Activated CD8-positive, alpha-beta T cell treated with anti-CD3 and anti-CD28 coated beads for 36 hours (primary cell): ENCODE results near the gene BPTF. TPM values are rescaled to one million over a fixed set of nuclear protein-coding genes. Genes with fewer than 3 reads are reported as not detected.
A peak's percentile ranks its signal among the peaks of the same experiment; 100 is the strongest.

Experiments used
- ATAC-seq: fragments of 200-7000 bp; cut with Tn5 transposase; one replicate; pipeline ENCODE4 v1.10.0; 2021; ENCODE audit warnings: mild to moderate bottlenecking, moderate library complexity
- CTCF ChIA-PET: fragments of 350-600 bp; sonication (Branson Sonifier 250); formaldehyde crosslinking; loops from one replicate; lab custom pipeline; 2021; ENCODE audit warnings: antibody characterized with exemption; lab: Charles Lee
- POLR2A ChIA-PET: fragments of 350-600 bp; sonication (Branson Sonifier 250); formaldehyde crosslinking; loops from one replicate; lab custom pipeline; 2021; ENCODE audit warnings: antibody characterized with exemption; lab: Charles Lee
- DNase-seq: peaks from one replicate; pipeline ENCODE4 v3.0.0-alpha.2; 2020
- H3K27ac Mint-ChIP-seq: one replicate; pipeline ENCODE4 v1.8.0; 2021; ENCODE audit warnings: mild to moderate bottlenecking, mixed read lengths
- H3K27me3 Mint-ChIP-seq: one replicate; pipeline ENCODE4 v1.8.0; 2021; ENCODE audit warnings: mixed read lengths
- H3K36me3 Mint-ChIP-seq: one replicate; pipeline ENCODE4 v1.8.0; 2021; ENCODE audit warnings: low read depth, mixed read lengths
- H3K4me1 Mint-ChIP-seq: one replicate; pipeline ENCODE4 v1.8.0; 2021; ENCODE audit warnings: low read depth, mixed read lengths
- H3K4me3 Mint-ChIP-seq: one replicate; pipeline ENCODE4 v1.8.0; 2021; ENCODE audit warnings: mild to moderate bottlenecking, moderate library complexity, mixed read lengths
- H3K9me3 Mint-ChIP-seq: one replicate; pipeline ENCODE4 v1.8.0; 2021; ENCODE audit warnings: mixed read lengths
- intact Hi-C: fragments of 100-400 bp; cut with micrococcal nuclease; formaldehyde crosslinking; loops from one replicate; pipeline ENCODE4 v1.10.0; 2022
- total RNA-seq, 2 experiments: library from RNA; stranded (reverse); gene quantifications; one replicate each; pipeline ENCODE4 v1.2.3, GENCODE V29; 2021
- TF ChIP-seq, protein P1 (sequence below): fragments of 200-600 bp; IDR thresholded peaks from one replicate; pipeline ENCODE4 v1.8.0; 2022; ENCODE audit warnings: antibody characterized with exemption, mild to moderate bottlenecking

BPTF gene
- total RNA-seq, 2 experiments from 2014 or later = 80.1 to 84.4 TPM

DNA sequence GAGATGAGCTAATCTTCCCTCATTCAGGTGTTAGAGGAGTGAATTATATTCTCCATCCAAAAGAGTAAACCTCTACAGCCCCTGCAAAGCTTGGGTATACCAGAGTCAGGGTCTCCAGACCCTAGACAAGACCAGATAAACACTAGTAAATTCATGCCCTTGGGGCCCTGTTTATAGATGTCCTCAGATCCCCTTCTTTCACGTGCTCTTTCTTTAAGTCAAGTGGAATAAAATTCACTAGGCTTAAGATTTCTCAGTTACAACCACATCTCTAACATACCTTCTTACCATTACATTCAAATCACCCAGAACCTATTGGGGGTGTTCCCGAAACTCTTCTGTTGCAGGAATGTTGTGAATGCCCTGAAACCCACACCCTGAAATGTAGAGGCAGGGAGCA, 173.2 kb downstream of the BPTF start:
- no peaks in the 10 kb centered on the region for H3K36me3 Mint-ChIP-seq
- H3K27me3 Mint-ChIP-seq = peaks cover 17% of the 10 kb centered on the region
- intact Hi-C loops = no loop called here
- peaks cover 22% of the 10 kb centered on the region for H3K4me1 Mint-ChIP-seq
- ChIA-PET CTCF (interaction anchor here (4.8 kb wide), 1 partner anchor 11 kb away, joined by 35 read pairs; no protein-coding TSS in a partner anchor), POLR2A (no interaction called here)
- no peak for DNase-seq
- no peak for ATAC-seq
- TF ChIP-seq, protein P1, sequence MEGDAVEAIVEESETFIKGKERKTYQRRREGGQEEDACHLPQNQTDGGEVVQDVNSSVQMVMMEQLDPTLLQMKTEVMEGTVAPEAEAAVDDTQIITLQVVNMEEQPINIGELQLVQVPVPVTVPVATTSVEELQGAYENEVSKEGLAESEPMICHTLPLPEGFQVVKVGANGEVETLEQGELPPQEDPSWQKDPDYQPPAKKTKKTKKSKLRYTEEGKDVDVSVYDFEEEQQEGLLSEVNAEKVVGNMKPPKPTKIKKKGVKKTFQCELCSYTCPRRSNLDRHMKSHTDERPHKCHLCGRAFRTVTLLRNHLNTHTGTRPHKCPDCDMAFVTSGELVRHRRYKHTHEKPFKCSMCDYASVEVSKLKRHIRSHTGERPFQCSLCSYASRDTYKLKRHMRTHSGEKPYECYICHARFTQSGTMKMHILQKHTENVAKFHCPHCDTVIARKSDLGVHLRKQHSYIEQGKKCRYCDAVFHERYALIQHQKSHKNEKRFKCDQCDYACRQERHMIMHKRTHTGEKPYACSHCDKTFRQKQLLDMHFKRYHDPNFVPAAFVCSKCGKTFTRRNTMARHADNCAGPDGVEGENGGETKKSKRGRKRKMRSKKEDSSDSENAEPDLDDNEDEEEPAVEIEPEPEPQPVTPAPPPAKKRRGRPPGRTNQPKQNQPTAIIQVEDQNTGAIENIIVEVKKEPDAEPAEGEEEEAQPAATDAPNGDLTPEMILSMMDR = no peak
- H3K27ac Mint-ChIP-seq = no peak overlapping the region
- no peaks in the 10 kb centered on the region for H3K9me3 Mint-ChIP-seq
- H3K4me3 Mint-ChIP-seq = no peak overlapping the region

- DNase-seq (no peak), ATAC-seq (no peak)
- H3K27ac Mint-ChIP-seq = no peak overlapping the region
- no peak overlapping the region for H3K4me3 Mint-ChIP-seq
- intact Hi-C loops = no loop called here
- TF ChIP-seq, protein P1 = no peak
- H3K27me3 Mint-ChIP-seq = peaks cover 17% of the 10 kb centered on the region
- H3K9me3 Mint-ChIP-seq = no peaks in the 10 kb centered on the region
- CTCF ChIA-PET = no interaction called here
- POLR2A ChIA-PET = no interaction called here
- H3K4me1 Mint-ChIP-seq = peaks cover 19% of the 10 kb centered on the region
- no peaks in the 10 kb centered on the region for H3K36me3 Mint-ChIP-seq
Observed at GRCh38 chr17:67999291-67999911, 174.1 kb downstream of the BPTF start.

- Mint-ChIP-seq H3K27me3 (no peaks in the 10 kb centered on the region), H3K27ac (no peak overlapping the region), H3K36me3 (no peaks in the 10 kb centered on the region), H3K9me3 (no peaks in the 10 kb centered on the region), H3K4me3 (no peak overlapping the region), H3K4me1 (no peaks in the 10 kb centered on the region)
- TF ChIP-seq, protein P1 = no peak
- intact Hi-C loops = no loop called here
- POLR2A ChIA-PET = no interaction called here
- no peak for DNase-seq
- no peak for ATAC-seq
- CTCF ChIA-PET = no interaction called here
Observed at GRCh38 chr17:68004201-68004600, 178.9 kb downstream of the BPTF start.

- Mint-ChIP-seq H3K27ac (no peak overlapping the region), H3K4me3 (no peak overlapping the region), H3K36me3 (no peaks in the 10 kb centered on the region), H3K9me3 (no peaks in the 10 kb centered on the region), H3K27me3 (no peaks in the 10 kb centered on the region), H3K4me1 (peaks cover 3% of the 10 kb centered on the region)
- CTCF ChIA-PET = interaction anchor here (8.2 kb wide), 1 partner anchor 10 kb away, joined by 35 read pairs; the partner anchor contains the start of gene C17orf58
- intact Hi-C loops = no loop called here
- DNase-seq (no peak), ATAC-seq (no peak)
- TF ChIP-seq, protein P1 = no peak
- POLR2A ChIA-PET = no interaction called here
Observed at GRCh38 chr17:68006797-68007196, 181.5 kb downstream of the BPTF start.

DNA sequence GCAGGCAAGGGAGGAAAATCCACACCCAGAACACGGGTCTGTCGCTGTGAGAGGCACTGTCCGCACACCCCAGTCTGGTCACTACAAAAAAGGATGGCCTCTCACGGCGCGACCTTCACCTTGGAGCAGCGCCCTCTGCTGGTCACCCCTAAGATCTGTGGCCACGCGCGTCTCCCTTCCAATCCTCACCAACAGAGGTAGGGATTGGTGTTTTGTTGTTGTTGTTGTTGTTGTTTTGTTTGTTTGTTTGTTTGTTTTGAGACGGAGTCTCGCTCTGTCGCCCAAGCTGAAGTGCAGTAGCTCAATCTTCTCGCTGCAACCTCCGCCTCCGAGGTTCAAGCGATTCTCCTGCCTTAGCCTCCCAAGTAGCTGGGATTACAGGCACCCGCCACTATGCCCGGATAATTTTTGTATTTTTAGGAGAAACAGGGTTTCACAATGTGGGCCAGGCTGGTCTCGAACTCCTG, 185.9 kb downstream of the BPTF start:
- Mint-ChIP-seq H3K9me3 (no peaks in the 10 kb centered on the region), H3K36me3 (no peaks in the 10 kb centered on the region), H3K4me3 (peak overlapping the region; percentile 57), H3K4me1 (peaks cover 3% of the 10 kb centered on the region), H3K27ac (peak overlapping the region; percentile 25), H3K27me3 (no peaks in the 10 kb centered on the region)
- intact Hi-C loops = no loop called here
- ATAC-seq (peak; percentile 93), DNase-seq (peak; percentile 77)
- ChIA-PET CTCF (interaction anchor here (0.8 to 8.2 kb wide), 8 partner anchors 8 to 51 kb away, joined by 3 to 35 read pairs (median 4); partner anchors contain the start of gene C17orf58), POLR2A (interaction anchor here (0.9 kb wide), 1 partner anchor 9 kb away, joined by 3 read pairs; no protein-coding TSS in a partner anchor)
- TF ChIP-seq, protein P1 = peak; percentile 94
